OCI-LY7 (cell line): ENCODE measurements around the gene BIK.

Experiments
- CTCF ChIP-seq: fragments of 200-600 bp; sonication (generic); conservative IDR thresholded peaks from 2 replicates; pipeline ENCODE4 v1.5.1; 2014; ENCODE audit warnings: mild to moderate bottlenecking, antibody characterized with exemption, low read length, moderate library complexity, mixed read lengths
- EZH2phosphoT487 ChIP-seq: fragments of 200-600 bp; sonication (generic); IDR thresholded peaks from 2 replicates; pipeline ENCODE4 v1.6.1; 2018; ENCODE audit warnings: low read depth, borderline replicate concordance, mild to moderate bottlenecking, mixed run types, antibody characterized with exemption, low read length, moderate library complexity, mixed read lengths

DNA sequence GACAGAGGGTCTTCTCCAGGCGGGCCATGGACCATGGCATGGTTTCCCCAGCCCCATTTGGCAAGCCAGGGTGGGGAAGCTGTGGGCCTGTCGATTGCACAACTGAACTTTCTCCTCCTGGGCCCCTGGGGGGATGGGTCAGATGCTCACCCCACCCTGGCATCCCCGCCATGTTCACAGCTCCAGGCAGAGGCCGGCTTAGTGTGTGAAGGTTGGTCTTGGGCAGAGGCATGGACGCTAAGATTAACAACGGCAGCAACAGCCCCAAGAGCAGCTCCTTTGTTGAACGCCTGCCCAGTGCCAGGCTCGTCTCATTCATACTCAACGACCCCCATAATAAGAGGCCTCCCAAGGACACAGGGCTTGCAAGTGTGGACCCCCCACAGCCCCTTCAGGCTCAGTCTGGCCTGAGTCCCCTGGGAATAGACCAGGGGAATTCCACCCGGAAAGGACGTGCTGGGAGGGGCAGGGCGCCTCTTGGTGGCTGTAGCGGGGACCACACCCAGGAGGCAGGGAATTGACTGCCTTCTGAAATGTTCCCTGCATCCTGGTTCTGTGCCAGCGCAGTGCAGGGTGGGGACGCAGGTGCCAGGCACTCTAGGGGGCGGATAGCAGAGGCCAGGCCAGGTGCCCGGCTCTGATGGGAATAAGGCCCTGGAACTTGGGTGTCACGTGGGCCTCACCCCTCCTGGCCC lies 49.1 kb downstream of the BIK start:
- TF ChIP-seq CTCF, result peak; percentile 49
- TF ChIP-seq EZH2phosphoT487, result no peak
